Measurements from ENCODE around the gene PGGT1B.

The PGGT1B gene

GRCh38 chr5:115262321-115263077 lies at the start of gene PGGT1B:
Gene PGGT1B (minus strand): TSS chr5:115262877. CDS start chr5:115262851, 26 bp downstream.
- H3K9ac ChIP-seq (ENCODE audit: low read length) = peak within 1 kb of the TSS; percentile 87
- no peaks in the 10 kb centered on the region for H4K20me1 ChIP-seq (ENCODE audit: insufficient read depth, low read length)
- peaks cover 10% of the 10 kb centered on the region for H3K36me3 ChIP-seq (ENCODE audit: insufficient read depth, low read length)
- H3F3A ChIP-seq (ENCODE audit: insufficient read depth, low read length) = no peaks in the 10 kb centered on the region
- peak within 1 kb of the TSS; percentile 79 for H3K4me3 ChIP-seq (ENCODE audit: low read depth, low read length, poor library complexity, severe bottlenecking)
- H3K4me1 ChIP-seq (ENCODE audit: insufficient read depth, low read length, severe bottlenecking) = peaks cover 25% of the 10 kb centered on the region
- no peaks in the 10 kb centered on the region for H3K9me3 ChIP-seq (ENCODE audit: low read length)
- H3K79me2 ChIP-seq (ENCODE audit: insufficient read depth, low read length) = peaks cover 45% of the 10 kb centered on the region
- peak within 1 kb of the TSS; percentile 77 for H3K4me2 ChIP-seq (ENCODE audit: low read length)
- no peaks in the 10 kb centered on the region for H3K9me2 ChIP-seq (ENCODE audit: low read depth, low read length)
- no peaks in the 10 kb centered on the region for H3K27me3 ChIP-seq (ENCODE audit: insufficient read depth, low read length)
- peak within 1 kb of the TSS; percentile 68 for H3K27ac ChIP-seq (ENCODE audit: low read depth, low read length, poor library complexity, severe bottlenecking)
- peak within 1 kb of the TSS; percentile 90 for H2AFZ ChIP-seq (ENCODE audit: low read length)
- no peak for TF ChIP-seq EZH2 (IDR thresholded peaks at IDR 0.05; ENCODE audit: borderline replicate concordance, low read length)
- TF ChIP-seq, protein P1, sequence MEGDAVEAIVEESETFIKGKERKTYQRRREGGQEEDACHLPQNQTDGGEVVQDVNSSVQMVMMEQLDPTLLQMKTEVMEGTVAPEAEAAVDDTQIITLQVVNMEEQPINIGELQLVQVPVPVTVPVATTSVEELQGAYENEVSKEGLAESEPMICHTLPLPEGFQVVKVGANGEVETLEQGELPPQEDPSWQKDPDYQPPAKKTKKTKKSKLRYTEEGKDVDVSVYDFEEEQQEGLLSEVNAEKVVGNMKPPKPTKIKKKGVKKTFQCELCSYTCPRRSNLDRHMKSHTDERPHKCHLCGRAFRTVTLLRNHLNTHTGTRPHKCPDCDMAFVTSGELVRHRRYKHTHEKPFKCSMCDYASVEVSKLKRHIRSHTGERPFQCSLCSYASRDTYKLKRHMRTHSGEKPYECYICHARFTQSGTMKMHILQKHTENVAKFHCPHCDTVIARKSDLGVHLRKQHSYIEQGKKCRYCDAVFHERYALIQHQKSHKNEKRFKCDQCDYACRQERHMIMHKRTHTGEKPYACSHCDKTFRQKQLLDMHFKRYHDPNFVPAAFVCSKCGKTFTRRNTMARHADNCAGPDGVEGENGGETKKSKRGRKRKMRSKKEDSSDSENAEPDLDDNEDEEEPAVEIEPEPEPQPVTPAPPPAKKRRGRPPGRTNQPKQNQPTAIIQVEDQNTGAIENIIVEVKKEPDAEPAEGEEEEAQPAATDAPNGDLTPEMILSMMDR (IDR thresholded peaks at IDR 0.05; ENCODE audit: low read length) = no peak

DNA sequence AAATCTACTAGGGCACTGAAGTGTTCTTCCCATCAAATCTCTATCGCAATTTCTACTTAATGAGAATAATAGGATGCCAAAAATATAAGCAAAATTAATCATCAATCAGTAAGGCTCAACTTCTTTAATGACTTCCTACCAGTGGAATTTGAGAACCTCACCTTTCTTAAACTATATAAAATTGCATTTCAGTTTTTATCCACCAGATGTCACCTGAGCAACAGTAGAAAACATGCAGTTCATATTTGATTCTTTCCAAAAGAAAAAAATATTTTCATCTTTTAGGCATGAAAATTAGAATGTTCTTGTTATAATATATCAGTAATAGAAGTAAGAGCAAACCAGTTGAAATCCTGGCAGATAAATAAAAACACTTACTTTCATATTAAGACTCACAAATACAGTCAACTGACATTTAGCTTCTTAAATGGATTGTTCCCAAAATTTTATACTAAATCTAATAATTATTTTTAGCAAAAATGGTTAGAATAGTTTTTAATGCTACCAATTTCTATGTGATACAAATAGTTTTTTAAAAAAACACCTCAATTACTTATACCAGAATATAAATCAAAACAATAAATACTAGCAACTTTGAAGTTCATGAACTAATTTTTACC lies 47.2 kb upstream of the PGGT1B start:
- Histone ChIP-seq H3K9me2 (ENCODE audit: low read depth, low read length) (no peaks in the 10 kb centered on the region), H3K4me1 (ENCODE audit: insufficient read depth, low read length, severe bottlenecking) (no peaks in the 10 kb centered on the region), H3F3A (ENCODE audit: insufficient read depth, low read length) (no peaks in the 10 kb centered on the region), H3K9ac (ENCODE audit: low read length) (no peak overlapping the region), H3K36me3 (ENCODE audit: insufficient read depth, low read length) (no peaks in the 10 kb centered on the region), H2AFZ (ENCODE audit: low read length) (no peak overlapping the region), H3K9me3 (ENCODE audit: low read length) (no peaks in the 10 kb centered on the region), H3K27ac (ENCODE audit: low read depth, low read length, poor library complexity, severe bottlenecking) (no peak overlapping the region), H4K20me1 (ENCODE audit: insufficient read depth, low read length) (no peaks in the 10 kb centered on the region), H3K4me3 (ENCODE audit: low read depth, low read length, poor library complexity, severe bottlenecking) (no peak overlapping the region), H3K4me2 (ENCODE audit: low read length) (no peak overlapping the region), H3K27me3 (ENCODE audit: insufficient read depth, low read length) (no peaks in the 10 kb centered on the region), H3K79me2 (ENCODE audit: insufficient read depth, low read length) (no peaks in the 10 kb centered on the region)
- TF ChIP-seq EZH2 (IDR thresholded peaks at IDR 0.05; ENCODE audit: borderline replicate concordance, low read length) = no peak
- TF ChIP-seq, protein P1 (IDR thresholded peaks at IDR 0.05; ENCODE audit: low read length) = peak; percentile 63

DNA sequence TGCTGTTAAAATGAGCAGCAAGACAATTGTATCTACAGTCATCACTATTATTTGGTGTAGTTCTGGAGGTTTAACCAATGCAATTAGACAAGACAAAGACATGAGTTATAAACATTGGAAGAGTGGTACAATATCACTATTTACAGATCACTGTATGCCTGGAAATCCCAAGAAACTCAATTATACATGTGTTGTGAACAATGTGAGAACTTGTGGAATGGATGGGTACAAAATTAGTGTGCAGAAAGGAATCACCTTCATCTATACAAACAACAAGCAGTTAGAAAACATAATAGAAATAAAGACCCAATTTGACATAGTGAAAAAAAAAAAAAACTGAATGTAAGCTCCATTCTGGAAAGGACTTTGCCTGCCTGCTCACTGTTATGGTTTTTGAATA lies 46.1 kb upstream of the PGGT1B start:
- no peaks in the 10 kb centered on the region for H3K4me1 ChIP-seq (ENCODE audit: insufficient read depth, low read length, severe bottlenecking)
- H3K79me2 ChIP-seq (ENCODE audit: insufficient read depth, low read length) = no peaks in the 10 kb centered on the region
- H3K4me3 ChIP-seq (ENCODE audit: low read depth, low read length, poor library complexity, severe bottlenecking) = no peak overlapping the region
- H3K27ac ChIP-seq (ENCODE audit: low read depth, low read length, poor library complexity, severe bottlenecking) = no peak overlapping the region
- TF ChIP-seq, protein P1 (IDR thresholded peaks at IDR 0.05; ENCODE audit: low read length) = no peak
- no peak for TF ChIP-seq EZH2 (IDR thresholded peaks at IDR 0.05; ENCODE audit: borderline replicate concordance, low read length)
- no peaks in the 10 kb centered on the region for H3K27me3 ChIP-seq (ENCODE audit: insufficient read depth, low read length)
- no peaks in the 10 kb centered on the region for H3K36me3 ChIP-seq (ENCODE audit: insufficient read depth, low read length)
- no peak overlapping the region for H3K9ac ChIP-seq (ENCODE audit: low read length)
- H4K20me1 ChIP-seq (ENCODE audit: insufficient read depth, low read length) = no peaks in the 10 kb centered on the region
- no peaks in the 10 kb centered on the region for H3K9me2 ChIP-seq (ENCODE audit: low read depth, low read length)
- H2AFZ ChIP-seq (ENCODE audit: low read length) = no peak overlapping the region
- no peak overlapping the region for H3K4me2 ChIP-seq (ENCODE audit: low read length)
- H3F3A ChIP-seq (ENCODE audit: insufficient read depth, low read length) = no peaks in the 10 kb centered on the region
- H3K9me3 ChIP-seq (ENCODE audit: low read length) = no peaks in the 10 kb centered on the region

Measured in OCI-LY1 (cell line).